Epithelial cell of esophagus (primary cell): ENCODE results near the gene PEX3.

ENCODE experiments used
- DNase-seq: peaks from one replicate; pipeline ENCODE4 v3.0.0; 2010; ENCODE audit warnings: low read depth
- H3K4me3 ChIP-seq: 2 replicates; pipeline ENCODE4 v1.5.1; 2011; ENCODE audit warnings: mild to moderate bottlenecking, low read length, control low read depth
- TF ChIP-seq, protein P1 (sequence below): IDR thresholded peaks from 2 replicates; pipeline ENCODE4 v1.5.1; 2011; ENCODE audit warnings: low read depth, mild to moderate bottlenecking, low read length, control low read depth, inconsistent platforms; ENCODE audit not compliant: insufficient read depth; ENCODE audit errors: missing control alignments

The PEX3 gene, protein sequence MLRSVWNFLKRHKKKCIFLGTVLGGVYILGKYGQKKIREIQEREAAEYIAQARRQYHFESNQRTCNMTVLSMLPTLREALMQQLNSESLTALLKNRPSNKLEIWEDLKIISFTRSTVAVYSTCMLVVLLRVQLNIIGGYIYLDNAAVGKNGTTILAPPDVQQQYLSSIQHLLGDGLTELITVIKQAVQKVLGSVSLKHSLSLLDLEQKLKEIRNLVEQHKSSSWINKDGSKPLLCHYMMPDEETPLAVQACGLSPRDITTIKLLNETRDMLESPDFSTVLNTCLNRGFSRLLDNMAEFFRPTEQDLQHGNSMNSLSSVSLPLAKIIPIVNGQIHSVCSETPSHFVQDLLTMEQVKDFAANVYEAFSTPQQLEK

GRCh38 chr6:143450453-143451371, at the start of gene PEX3, which contains the start of gene ADAT2:
Gene PEX3, plus strand, starts transcription at chr6:143450805. Its CDS starts 238 bp downstream, at chr6:143451043.
Gene ADAT2, minus strand, starts transcription at chr6:143450695. Its CDS starts 37 bp downstream, at chr6:143450658.
- TF ChIP-seq, protein P1, sequence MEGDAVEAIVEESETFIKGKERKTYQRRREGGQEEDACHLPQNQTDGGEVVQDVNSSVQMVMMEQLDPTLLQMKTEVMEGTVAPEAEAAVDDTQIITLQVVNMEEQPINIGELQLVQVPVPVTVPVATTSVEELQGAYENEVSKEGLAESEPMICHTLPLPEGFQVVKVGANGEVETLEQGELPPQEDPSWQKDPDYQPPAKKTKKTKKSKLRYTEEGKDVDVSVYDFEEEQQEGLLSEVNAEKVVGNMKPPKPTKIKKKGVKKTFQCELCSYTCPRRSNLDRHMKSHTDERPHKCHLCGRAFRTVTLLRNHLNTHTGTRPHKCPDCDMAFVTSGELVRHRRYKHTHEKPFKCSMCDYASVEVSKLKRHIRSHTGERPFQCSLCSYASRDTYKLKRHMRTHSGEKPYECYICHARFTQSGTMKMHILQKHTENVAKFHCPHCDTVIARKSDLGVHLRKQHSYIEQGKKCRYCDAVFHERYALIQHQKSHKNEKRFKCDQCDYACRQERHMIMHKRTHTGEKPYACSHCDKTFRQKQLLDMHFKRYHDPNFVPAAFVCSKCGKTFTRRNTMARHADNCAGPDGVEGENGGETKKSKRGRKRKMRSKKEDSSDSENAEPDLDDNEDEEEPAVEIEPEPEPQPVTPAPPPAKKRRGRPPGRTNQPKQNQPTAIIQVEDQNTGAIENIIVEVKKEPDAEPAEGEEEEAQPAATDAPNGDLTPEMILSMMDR: no peak
- peak; percentile 97 for DNase-seq
- peak within 1 kb of the TSS; percentile 97 for H3K4me3 ChIP-seq

DNA sequence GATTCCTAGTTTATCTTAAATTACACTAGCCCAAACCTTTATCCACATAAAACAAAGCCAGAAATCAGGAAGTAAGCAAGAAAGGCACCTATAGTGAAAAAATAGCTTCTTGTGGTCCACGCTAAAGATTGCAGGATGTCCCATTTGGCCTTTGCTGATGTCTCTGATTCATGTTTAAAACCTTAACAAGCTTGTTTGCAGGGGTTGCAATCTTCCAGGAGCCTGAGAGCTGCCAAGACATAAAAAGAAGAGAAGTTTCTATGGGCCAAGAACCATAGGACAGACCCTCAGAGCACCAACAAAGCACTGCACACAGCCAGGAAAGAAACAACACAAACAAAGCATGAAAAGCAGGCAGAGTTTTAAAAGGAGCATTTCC, 49.5 kb upstream of the PEX3 start:
- H3K4me3 ChIP-seq: no peak overlapping the region
- DNase-seq: no peak

GRCh38 chr6:143401636-143402370, 48.8 kb upstream of the PEX3 start:
- no peak overlapping the region for H3K4me3 ChIP-seq
- peak; percentile 40 for DNase-seq
- TF ChIP-seq, protein P1: no peak

More for the DNA sequence above, 49.5 kb upstream of the PEX3 start:
- TF ChIP-seq, protein P1: no peak

DNA sequence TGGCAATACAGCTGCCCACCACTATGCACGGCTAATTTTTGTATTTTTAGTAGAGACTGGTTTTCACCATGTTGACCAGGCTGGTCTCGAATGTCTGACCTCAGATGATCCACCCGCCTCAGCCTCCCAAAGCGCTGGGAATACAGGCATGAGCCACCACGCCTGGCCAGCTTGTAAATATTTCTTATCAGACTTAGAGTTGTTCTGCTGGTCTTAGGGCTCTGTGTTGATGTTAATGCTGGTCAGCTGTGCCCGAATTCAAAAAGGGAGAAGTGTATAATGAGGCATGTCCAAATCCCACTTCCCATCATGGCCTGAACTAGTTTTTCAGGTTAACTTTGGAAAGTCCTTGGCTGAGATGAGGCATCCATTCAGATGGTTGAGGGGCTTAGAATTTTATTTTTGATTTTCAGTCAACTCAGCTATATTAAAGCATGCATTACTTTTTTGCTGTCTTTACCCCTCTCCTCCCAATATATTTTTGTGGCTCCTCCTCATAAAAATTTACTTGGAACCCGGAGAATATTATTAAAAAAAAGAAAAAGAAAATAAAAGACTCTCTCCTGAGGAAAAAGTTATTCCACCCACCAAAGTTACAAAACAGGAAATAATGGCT, 47.8 kb upstream of the PEX3 start:
- TF ChIP-seq, protein P1: no peak
- DNase-seq: no peak
- H3K4me3 ChIP-seq: no peak overlapping the region

GRCh38 chr6:143405373-143406154, 45.0 kb upstream of the PEX3 start:
- DNase-seq: peak; percentile 50
- H3K4me3 ChIP-seq: no peak overlapping the region
- TF ChIP-seq, protein P1: no peak
